K562 (cell line): ENCODE measurements around the gene TAF11. TPM values are rescaled to one million over a fixed set of nuclear protein-coding genes. Genes with fewer than 3 reads are reported as not detected.

Experiments
- ATAC-seq: fragments of 200-7000 bp; cut with Tn5 transposase; 3 replicates; pipeline ENCODE4 v1.9.1; 2020; ENCODE audit warnings: moderate library complexity
- BruUV-seq: library from RNA; stranded (reverse); fragments of 400-500 nt; replicated peaks from 2 replicates; lab custom pipeline; 2021; lab: Mats Ljungman, UMichigan
- CTCF ChIA-PET: fragments of 300-600 bp; formaldehyde crosslinking; extraction: SDS; loops from one replicate; lab custom pipeline; 2021; ENCODE audit warnings: low intra/inter-chr PET ratio; lab: Yijun Ruan, JAX
- POLR2A ChIA-PET: fragments of 300-600, 350-650 bp; sonication (Branson Sonifier 250); formaldehyde crosslinking; extraction: SDS; loops from one replicate; lab custom pipeline; 2021; ENCODE audit warnings: antibody characterized with exemption, inconsistent platforms; lab: Yijun Ruan, JAX
- DNase-seq, 4 experiments: peaks; one replicate each; pipeline versions ENCODE4 v3.0.0 to v3.0.0-alpha.2; 2011 to 2018; ENCODE audit warnings: low spot score in 3 of 4, mixed read lengths in 3 of 4; ENCODE audit errors: extremely low read depth in 1 of 4
- FAIRE-seq: peaks from 2 replicates; lab custom pipeline; 2011; peaks lifted over from hg19 to GRCh38; lab: Jason Lieb, UNC
- H2AFZ ChIP-seq: 2 replicates; pipeline ENCODE4 v1.6.0; 2011; ENCODE audit warnings: low read depth, low read length, control low read depth, inconsistent platforms
- H3K27ac ChIP-seq: fragments of 200-600 bp; 3 replicates; pipeline ENCODE4 v1.8.0; 2011; ENCODE audit warnings: low read depth, mild to moderate bottlenecking, control low read depth, inconsistent platforms, low read length, moderate library complexity, mixed read lengths; ENCODE audit errors: extremely low read depth
- H3K27me3 ChIP-seq, 2 experiments: fragments of 300-600 bp in 1 of 2; 2 replicates in 1 of 2; 3 replicates in 1 of 2; pipeline versions ENCODE4 v1.6.0 to v1.8.0; 2011; ENCODE audit warnings: inconsistent platforms in 2 of 2, low read length in 2 of 2, mild to moderate bottlenecking in 1 of 2, mixed read lengths in 1 of 2, moderate library complexity in 1 of 2; ENCODE audit not compliant: control insufficient read depth in 2 of 2, insufficient read depth in 2 of 2
- H3K36me3 ChIP-seq: fragments of 300-600 bp; 3 replicates; pipeline ENCODE4 v1.8.0; 2011; ENCODE audit warnings: mild to moderate bottlenecking, low read length, inconsistent platforms; ENCODE audit not compliant: control insufficient read depth, insufficient read depth
- H3K4me1 ChIP-seq, 2 experiments: fragments of 200-600 bp in 1 of 2; replicated peaks in 1 of 2; 2 replicates in 1 of 2; 3 replicates in 1 of 2; pipeline versions ENCODE4 v1.5.1 to v1.8.0; 2011; ENCODE audit warnings: inconsistent platforms in 2 of 2, low read length in 2 of 2, mild to moderate bottlenecking in 1 of 2, mixed read lengths in 1 of 2, moderate library complexity in 1 of 2; ENCODE audit not compliant: control insufficient read depth in 2 of 2, insufficient read depth in 2 of 2
- H3K4me2 ChIP-seq: 2 replicates; pipeline ENCODE4 v1.6.1; 2011; ENCODE audit warnings: low read length, control low read depth, inconsistent platforms, mixed read lengths; ENCODE audit not compliant: insufficient read depth
- H3K4me3 ChIP-seq: fragments of 200-600 bp; sonication (generic), shearing (Covaris generic); 2 replicates; pipeline ENCODE4 v1.5.1; 2016; ENCODE audit warnings: control low read depth, inconsistent platforms
- H3K79me2 ChIP-seq: fragments of 200-600 bp; 3 replicates; pipeline ENCODE4 v1.8.0; 2011; ENCODE audit warnings: low read length, inconsistent platforms; ENCODE audit not compliant: control insufficient read depth, insufficient read depth
- H3K9ac ChIP-seq, 2 experiments: 2 replicates each; pipeline versions ENCODE4 v1.6.0 to v1.6.1; 2011; ENCODE audit warnings: low read depth in 2 of 2, low read length in 2 of 2, control low read depth in 1 of 2, inconsistent platforms in 1 of 2, mild to moderate bottlenecking in 1 of 2, mixed read lengths in 1 of 2; ENCODE audit not compliant: insufficient read depth in 1 of 2
- H3K9me1 ChIP-seq: one replicate; pipeline ENCODE4 v1.6.0; 2011; ENCODE audit warnings: inconsistent platforms, mild to moderate bottlenecking, low read length, moderate library complexity; ENCODE audit not compliant: control insufficient read depth, insufficient read depth
- H3K9me3 ChIP-seq: replicated peaks from 2 replicates; pipeline ENCODE4 v1.5.1; 2011; ENCODE audit warnings: low read depth, low read length, inconsistent platforms; ENCODE audit not compliant: control insufficient read depth, insufficient read depth
- H4K20me1 ChIP-seq: replicated peaks from 2 replicates; pipeline ENCODE4 v1.6.1; 2011; ENCODE audit warnings: low read length, inconsistent platforms, mixed read lengths; ENCODE audit not compliant: control insufficient read depth, insufficient read depth
- HMG20A ChIP-seq: fragments of 450-650 bp; formaldehyde crosslinking; conservative IDR thresholded peaks from 2 replicates; pipeline ENCODE4 v1.4.0; 2020; ENCODE audit warnings: mild to moderate bottlenecking, mixed read lengths
- PHF20 ChIP-seq: fragments of 450-650 bp; IDR thresholded peaks from 2 replicates; pipeline ENCODE4 v1.6.1; 2018; ENCODE audit not compliant: partially characterized antibody
- SIX5 ChIP-seq, 2 experiments: IDR thresholded peaks; 2 replicates each; pipeline ENCODE4 v1.6.1; 2011; ENCODE audit warnings: low read length in 2 of 2, borderline replicate concordance in 1 of 2, low read depth in 1 of 2, mild to moderate bottlenecking in 1 of 2, moderate library complexity in 1 of 2; ENCODE audit not compliant: insufficient read depth in 1 of 2
- SMARCA4 ChIP-seq: fragments of 450-650 bp; IDR thresholded peaks from 2 replicates; pipeline ENCODE4 v1.6.1; 2016
- ZKSCAN3 ChIP-seq: fragments of 250-450 bp; sonication (Bioruptor Pico); IDR thresholded peaks from 2 replicates; pipeline ENCODE4 v1.4.0; 2020
- ZNF445 ChIP-seq: fragments of 250-450 bp; sonication (Bioruptor Pico); IDR thresholded peaks from 2 replicates; pipeline ENCODE4 v1.4.0; 2020; ENCODE audit warnings: low read depth, mild to moderate bottlenecking, moderate library complexity
- ZNF668 ChIP-seq: fragments of 250-450 bp; sonication (Bioruptor Pico); IDR thresholded peaks from 2 replicates; pipeline ENCODE4 v1.8.0; 2022; ENCODE audit warnings: mild to moderate bottlenecking, inconsistent platforms
- WGBS: fragments of 100-300 bp; shearing (Covaris generic); methylation state at CpG from one replicate; pipeline ENCODE4 v1.1.6; 2016; ENCODE audit warnings: low coverage, mixed read lengths; ENCODE audit not compliant: insufficient coverage; ENCODE audit errors: missing lambda C conversion rate; 5-methylcytosine and 5-hydroxymethylcytosine counted together
- in situ Hi-C: fragments of 300-500 bp; cut with MboI; formaldehyde crosslinking; loops from 4 replicates; pipeline ENCODE4 v1.15.0; 2018; ENCODE audit warnings: inconsistent platforms, mixed read lengths
- intact Hi-C: fragments of 100-400 bp; cut with micrococcal nuclease; formaldehyde crosslinking; loops from 2 replicates; pipeline ENCODE4 v1.14.2; 2022
- polyA plus RNA-seq, 8 experiments: library from polyadenylated mRNA; depleted of rRNA in 4 of 8; stranded (reverse) in 5 of 8; unstranded in 3 of 8; fragments of >200 nt; fragmentation: Nextera tagmentation in 2 of 8; fragmentation: Illumina TruSeq in 1 of 8; extraction: Ambion mirVana in 2 of 8; extraction: Trizol in 1 of 8; gene quantifications; 2 replicates each; pipeline versions ENCODE4 v1.2.1 to v1.2.3, GENCODE V29; 2011 to 2014; ENCODE audit warnings: inconsistent platforms in 1 of 8, missing spikeins in 1 of 8
- total RNA-seq, 7 experiments: library from RNA; depleted of rRNA in 6 of 7; stranded (reverse); fragments of >200 nt in 6 of 7; fragmentation: Illumina TruSeq in 2 of 7; extraction: Trizol in 2 of 7; gene quantifications; 2 replicates each; pipeline versions ENCODE4 v1.2.1 to v1.2.3, GENCODE V29; 2011 to 2021; ENCODE audit warnings: low replicate concordance in 1 of 7
- TF ChIP-seq, protein P1 (sequence below): fragments of 250-450 bp; sonication (Bioruptor Pico); IDR thresholded peaks from 2 replicates; pipeline ENCODE4 v1.6.1; 2021; ENCODE audit warnings: mild to moderate bottlenecking
- TF ChIP-seq, protein P2 (sequence below): sonication (generic); formaldehyde crosslinking; IDR thresholded peaks from 2 replicates; pipeline ENCODE4 v1.9.0; 2022; ENCODE audit warnings: mild to moderate bottlenecking, missing genetic modification reagents

Gene TAF11
- total and polyA plus RNA-seq, 9 of the 15 experiments (the other 6 are each of a cell fraction or from before 2014, with no cell fraction given), result 40.9 to 91.9 (median 71.9) TPM

DNA sequence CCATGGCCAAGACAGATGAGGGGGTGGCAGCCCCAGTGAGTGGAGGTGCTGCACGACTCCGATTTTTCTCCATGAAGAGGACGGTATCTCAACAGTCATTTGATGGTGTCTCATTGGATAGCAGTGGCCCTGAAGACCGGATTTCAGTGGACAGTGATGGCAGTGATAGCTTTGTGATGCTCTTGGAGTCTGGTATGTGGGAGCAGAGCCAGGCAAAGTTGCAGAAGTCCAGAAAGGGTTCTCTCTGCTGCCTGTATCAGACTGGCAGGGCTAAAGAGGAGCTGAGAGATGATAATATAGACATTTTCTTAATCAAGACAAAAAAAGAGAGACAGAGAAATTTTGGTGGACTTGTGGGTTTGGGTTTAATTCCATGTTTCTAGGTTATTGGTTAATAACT lies 23.8 kb downstream of the TAF11 start:
- 86% methylated on average over 4 of the region's 4 CpGs for WGBS
- Histone ChIP-seq H3K27me3 (no peaks in the 10 kb centered on the region), H3K4me1 (peaks cover 4 to 28% of the 10 kb centered on the region in 2 experiments; a peak in 4 of 5 replicates), H3K4me2 (no peak overlapping the region), H3K36me3 (peaks cover 64% of the 10 kb centered on the region), H2AFZ (no peak overlapping the region), H3K79me2 (peaks cover 3% of the 10 kb centered on the region; the same call in 1 of the 3 replicates), H3K9me1 (no peaks in the 10 kb centered on the region), H3K9me3 (no peaks in the 10 kb centered on the region), H3K9ac (no peak overlapping the region), H3K27ac (no peak overlapping the region), H3K4me3 (no peak overlapping the region), H4K20me1 (peaks cover 11% of the 10 kb centered on the region)
- DNase-seq (no peak), FAIRE-seq (no peak), ATAC-seq (no peak)
- no TSS peak for BruUV-seq
- in situ Hi-C loops (no loop called here), intact Hi-C loops (loop anchor here (5.0 kb wide), 1 partner anchor 72 kb away; the partner anchor contains the start of gene BLTP3A)
- CTCF ChIA-PET, result no interaction called here
- POLR2A ChIA-PET, result interaction anchor here (0.6 to 2.5 kb wide), 5 partner anchors 9 to 93 kb away, joined by 3 to 10 read pairs (median 4); partner anchors contain the start of gene TAF11
- TF ChIP-seq, protein P1, sequence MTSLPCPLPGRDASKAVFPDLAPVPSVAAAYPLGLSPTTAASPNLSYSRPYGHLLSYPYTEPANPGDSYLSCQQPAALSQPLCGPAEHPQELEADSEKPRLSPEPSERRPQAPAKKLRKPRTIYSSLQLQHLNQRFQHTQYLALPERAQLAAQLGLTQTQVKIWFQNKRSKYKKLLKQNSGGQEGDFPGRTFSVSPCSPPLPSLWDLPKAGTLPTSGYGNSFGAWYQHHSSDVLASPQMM (CRISPR knock-in tag), result no peak
- TF ChIP-seq, protein P2, sequence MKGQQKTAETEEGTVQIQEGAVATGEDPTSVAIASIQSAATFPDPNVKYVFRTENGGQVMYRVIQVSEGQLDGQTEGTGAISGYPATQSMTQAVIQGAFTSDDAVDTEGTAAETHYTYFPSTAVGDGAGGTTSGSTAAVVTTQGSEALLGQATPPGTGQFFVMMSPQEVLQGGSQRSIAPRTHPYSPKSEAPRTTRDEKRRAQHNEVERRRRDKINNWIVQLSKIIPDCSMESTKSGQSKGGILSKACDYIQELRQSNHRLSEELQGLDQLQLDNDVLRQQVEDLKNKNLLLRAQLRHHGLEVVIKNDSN (CRISPR knock-in tag), result no peak
- no peak for TF ChIP-seq ZKSCAN3
- no peak for TF ChIP-seq ZNF668 (CRISPR knock-in tag)
- no peak for TF ChIP-seq ZNF445 (CRISPR knock-in tag)
- no peak for TF ChIP-seq SMARCA4
- no peak for TF ChIP-seq PHF20
- no peak for TF ChIP-seq SIX5 (IDR thresholded peaks at IDR 0.05; ENCODE audit: borderline replicate concordance in 1 of 2, insufficient read depth in 1 of 2, low read depth in 1 of 2, low read length in 2 of 2)
- no peak for TF ChIP-seq HMG20A (CRISPR knock-in tag)
